WTC11 (cell line): Measurements from ENCODE around the gene FDXACB1.

Experiments used
- CTCF ChIP-seq: fragments of 200-600 bp; IDR thresholded peaks from 2 replicates; pipeline ENCODE4 v1.8.0; 2022; ENCODE audit warnings: antibody characterized with exemption
- ETV6 ChIP-seq: sonication (generic); formaldehyde crosslinking; IDR thresholded peaks from 2 replicates; pipeline ENCODE4 v1.8.1; 2022; ENCODE audit warnings: mild to moderate bottlenecking, missing genetic modification reagents
- FOXJ3 ChIP-seq: sonication (generic); formaldehyde crosslinking; IDR thresholded peaks from 2 replicates; pipeline ENCODE4 v1.9.0; 2021; ENCODE audit warnings: missing genetic modification reagents, mild to moderate bottlenecking, borderline replicate concordance
- FOXP4 ChIP-seq: sonication (generic); formaldehyde crosslinking; IDR thresholded peaks from 2 replicates; pipeline ENCODE4 v1.8.0; 2022; ENCODE audit warnings: mild to moderate bottlenecking, missing genetic modification reagents
- JUN ChIP-seq: sonication (generic); formaldehyde crosslinking; IDR thresholded peaks from 2 replicates; pipeline ENCODE4 v1.8.0; 2023; ENCODE audit warnings: mild to moderate bottlenecking, missing genetic modification reagents
- MAX ChIP-seq: sonication (generic); formaldehyde crosslinking; IDR thresholded peaks from 2 replicates; pipeline ENCODE4 v1.8.0; 2022; ENCODE audit warnings: mild to moderate bottlenecking, missing genetic modification reagents
- NFATC4 ChIP-seq: fragments of 250-450 bp; sonication (Bioruptor Pico); IDR thresholded peaks from 2 replicates; pipeline ENCODE4 v1.9.0; 2021; ENCODE audit warnings: mild to moderate bottlenecking
- PRDM15 ChIP-seq: sonication (generic); formaldehyde crosslinking; IDR thresholded peaks from 2 replicates; pipeline ENCODE4 v1.8.0; 2022; ENCODE audit warnings: missing genetic modification reagents
- TEAD4 ChIP-seq: sonication (generic); formaldehyde crosslinking; IDR thresholded peaks from 2 replicates; pipeline ENCODE4 v1.8.0; 2022; ENCODE audit warnings: mild to moderate bottlenecking, missing genetic modification reagents
- USF2 ChIP-seq: sonication (generic); formaldehyde crosslinking; IDR thresholded peaks from 2 replicates; pipeline ENCODE4 v1.8.1; 2023; ENCODE audit warnings: mild to moderate bottlenecking, missing genetic modification reagents, moderate library complexity
- TF ChIP-seq, protein P1 (sequence below): sonication (generic); formaldehyde crosslinking; IDR thresholded peaks from 2 replicates; pipeline ENCODE4 v1.8.1; 2022; ENCODE audit warnings: mild to moderate bottlenecking, missing genetic modification reagents, moderate library complexity, borderline replicate concordance

GRCh38 chr11:111882202-111882601 is 3.2 kb upstream of the FDXACB1 start:
- TF ChIP-seq CTCF (no peak), TEAD4 (no peak), PRDM15 (CRISPR knock-in tag) (no peak), JUN (CRISPR knock-in tag) (no peak), FOXJ3 (CRISPR knock-in tag) (no peak), NFATC4 (CRISPR knock-in tag) (no peak), MAX (no peak), USF2 (CRISPR knock-in tag) (no peak), ETV6 (no peak), FOXP4 (no peak)
- TF ChIP-seq, protein P1, sequence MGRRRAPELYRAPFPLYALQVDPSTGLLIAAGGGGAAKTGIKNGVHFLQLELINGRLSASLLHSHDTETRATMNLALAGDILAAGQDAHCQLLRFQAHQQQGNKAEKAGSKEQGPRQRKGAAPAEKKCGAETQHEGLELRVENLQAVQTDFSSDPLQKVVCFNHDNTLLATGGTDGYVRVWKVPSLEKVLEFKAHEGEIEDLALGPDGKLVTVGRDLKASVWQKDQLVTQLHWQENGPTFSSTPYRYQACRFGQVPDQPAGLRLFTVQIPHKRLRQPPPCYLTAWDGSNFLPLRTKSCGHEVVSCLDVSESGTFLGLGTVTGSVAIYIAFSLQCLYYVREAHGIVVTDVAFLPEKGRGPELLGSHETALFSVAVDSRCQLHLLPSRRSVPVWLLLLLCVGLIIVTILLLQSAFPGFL = no peak
